KMS-11 (cell line): ENCODE data around the gene BAG1.

ENCODE experiments used
- H2AFZ ChIP-seq: fragments of 200-600 bp; sonication (generic); 2 replicates; pipeline ENCODE4 v1.6.1; 2016; ENCODE audit warnings: antibody characterized with exemption, mixed run types, low read depth
- H3K27ac ChIP-seq: fragments of 200-600 bp; sonication (generic); 2 replicates; pipeline ENCODE4 v1.6.1; 2016; ENCODE audit warnings: mild to moderate bottlenecking, mixed run types
- H3K27me3 ChIP-seq: fragments of 200-600 bp; sonication (generic); 2 replicates; pipeline ENCODE4 v1.6.1; 2017; ENCODE audit warnings: mild to moderate bottlenecking, low read depth, mixed run types, moderate library complexity; ENCODE audit not compliant: insufficient read depth
- H3K36me3 ChIP-seq: fragments of 200-600 bp; sonication (generic); 2 replicates; pipeline ENCODE4 v1.6.1; 2017; ENCODE audit warnings: mild to moderate bottlenecking, mixed run types; ENCODE audit not compliant: insufficient read depth
- H3K4me1 ChIP-seq: fragments of 200-600 bp; sonication (generic); 2 replicates; pipeline ENCODE4 v1.6.1; 2016; ENCODE audit warnings: mild to moderate bottlenecking, low read depth, mixed run types; ENCODE audit not compliant: poor library complexity, severe bottlenecking
- H3K4me2 ChIP-seq: fragments of 200-600 bp; sonication (generic); 2 replicates; pipeline ENCODE4 v1.7.0; 2016; ENCODE audit warnings: mild to moderate bottlenecking, mixed run types
- H3K4me3 ChIP-seq: fragments of 200-600 bp; sonication (generic); IDR thresholded peaks from 2 replicates; pipeline ENCODE4 v1.6.1; 2017; ENCODE audit warnings: low read depth, low read length, mixed read lengths; ENCODE audit not compliant: insufficient read depth
- H3K79me2 ChIP-seq: fragments of 200-600 bp; sonication (generic); 2 replicates; pipeline ENCODE4 v1.6.1; 2016; ENCODE audit warnings: low read depth, mixed run types; ENCODE audit not compliant: insufficient read depth
- H3K9ac ChIP-seq: fragments of 200-600 bp; sonication (generic); 2 replicates; pipeline ENCODE4 v1.6.1; 2016; ENCODE audit warnings: mild to moderate bottlenecking, mixed run types
- H4K20me1 ChIP-seq: fragments of 200-600 bp; sonication (generic); 2 replicates; pipeline ENCODE4 v1.6.1; 2016; ENCODE audit warnings: mild to moderate bottlenecking, mixed run types; ENCODE audit not compliant: insufficient read depth
- TF ChIP-seq, protein P1 (sequence below): fragments of 200-600 bp; sonication (generic); conservative IDR thresholded peaks from 2 replicates; pipeline ENCODE4 v1.6.1; 2017; ENCODE audit warnings: low read depth, mild to moderate bottlenecking, antibody characterized with exemption, low read length, moderate library complexity, mixed read lengths

BAG1 gene

DNA sequence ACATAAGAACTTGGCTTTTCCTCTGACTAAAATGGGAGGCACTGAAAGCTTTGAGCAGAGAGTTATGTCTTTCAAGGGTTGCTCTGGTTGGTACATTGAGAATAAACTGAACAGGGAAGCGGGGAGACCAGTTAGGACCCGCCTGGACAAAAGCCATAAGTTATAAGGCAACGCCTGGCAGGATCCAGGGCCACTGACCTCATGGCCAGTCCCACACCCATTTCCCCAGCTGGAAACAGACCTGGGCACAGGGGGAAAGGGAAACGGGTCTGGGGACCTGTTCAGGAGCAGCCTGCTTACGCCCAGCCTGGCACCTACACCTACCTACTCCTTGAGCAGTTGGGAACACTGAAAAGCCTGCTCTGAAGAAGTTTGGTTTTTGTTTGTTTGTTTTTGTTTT, 23.2 kb downstream of the BAG1 start:
- Histone ChIP-seq H3K27me3 (no peaks in the 10 kb centered on the region), H3K27ac (no peak overlapping the region), H3K4me3 (no peak overlapping the region), H3K9ac (no peak overlapping the region), H4K20me1 (no peaks in the 10 kb centered on the region), H3K4me1 (no peaks in the 10 kb centered on the region), H2AFZ (no peak overlapping the region), H3K79me2 (no peaks in the 10 kb centered on the region), H3K4me2 (no peak overlapping the region), H3K36me3 (no peaks in the 10 kb centered on the region)
- TF ChIP-seq, protein P1, sequence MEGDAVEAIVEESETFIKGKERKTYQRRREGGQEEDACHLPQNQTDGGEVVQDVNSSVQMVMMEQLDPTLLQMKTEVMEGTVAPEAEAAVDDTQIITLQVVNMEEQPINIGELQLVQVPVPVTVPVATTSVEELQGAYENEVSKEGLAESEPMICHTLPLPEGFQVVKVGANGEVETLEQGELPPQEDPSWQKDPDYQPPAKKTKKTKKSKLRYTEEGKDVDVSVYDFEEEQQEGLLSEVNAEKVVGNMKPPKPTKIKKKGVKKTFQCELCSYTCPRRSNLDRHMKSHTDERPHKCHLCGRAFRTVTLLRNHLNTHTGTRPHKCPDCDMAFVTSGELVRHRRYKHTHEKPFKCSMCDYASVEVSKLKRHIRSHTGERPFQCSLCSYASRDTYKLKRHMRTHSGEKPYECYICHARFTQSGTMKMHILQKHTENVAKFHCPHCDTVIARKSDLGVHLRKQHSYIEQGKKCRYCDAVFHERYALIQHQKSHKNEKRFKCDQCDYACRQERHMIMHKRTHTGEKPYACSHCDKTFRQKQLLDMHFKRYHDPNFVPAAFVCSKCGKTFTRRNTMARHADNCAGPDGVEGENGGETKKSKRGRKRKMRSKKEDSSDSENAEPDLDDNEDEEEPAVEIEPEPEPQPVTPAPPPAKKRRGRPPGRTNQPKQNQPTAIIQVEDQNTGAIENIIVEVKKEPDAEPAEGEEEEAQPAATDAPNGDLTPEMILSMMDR, result no peak

DNA sequence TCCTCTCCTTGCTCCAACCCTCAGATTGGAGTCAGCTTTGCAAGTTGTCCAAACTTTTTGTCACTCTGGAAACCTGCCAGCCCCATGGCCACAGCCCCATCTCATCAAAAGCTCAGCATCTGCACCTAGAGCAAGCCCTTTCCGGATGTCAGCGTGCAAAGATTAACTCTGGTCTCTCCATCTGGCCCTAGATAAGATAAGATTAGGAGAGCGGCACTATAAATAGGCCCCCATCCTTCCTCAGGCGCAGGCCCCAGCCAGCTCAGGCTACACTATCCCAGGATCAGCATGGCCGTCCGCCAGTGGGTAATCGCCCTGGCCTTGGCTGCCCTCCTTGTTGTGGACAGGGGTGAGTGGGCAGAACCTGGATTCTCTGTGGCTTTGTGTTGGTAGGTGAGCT, 24.6 kb downstream of the BAG1 start, which contains the start of gene SPINK4:
TSS of gene SPINK4 (plus strand) at position 247 of the 400 bp plus-strand sequence. CDS start at position 289, 42 bp downstream.
- no peak within 1 kb of the TSS for H3K9ac ChIP-seq
- no peaks in the 10 kb centered on the region for H3K27me3 ChIP-seq
- no peak within 1 kb of the TSS for H3K4me3 ChIP-seq
- no peak within 1 kb of the TSS for H2AFZ ChIP-seq
- no peaks in the 10 kb centered on the region for H3K36me3 ChIP-seq
- TF ChIP-seq, protein P1, result no peak
- H3K27ac ChIP-seq, result no peak within 1 kb of the TSS
- H3K4me2 ChIP-seq, result no peak within 1 kb of the TSS
- H3K4me1 ChIP-seq, result no peaks in the 10 kb centered on the region
- H4K20me1 ChIP-seq, result no peaks in the 10 kb centered on the region
- no peaks in the 10 kb centered on the region for H3K79me2 ChIP-seq

- no peak overlapping the region for H3K9ac ChIP-seq
- no peaks in the 10 kb centered on the region for H4K20me1 ChIP-seq
- H3K4me3 ChIP-seq, result no peak overlapping the region
- no peaks in the 10 kb centered on the region for H3K4me1 ChIP-seq
- no peak overlapping the region for H3K4me2 ChIP-seq
- no peaks in the 10 kb centered on the region for H3K79me2 ChIP-seq
- no peak overlapping the region for H2AFZ ChIP-seq
- H3K27me3 ChIP-seq, result no peaks in the 10 kb centered on the region
- TF ChIP-seq, protein P1, result no peak
- H3K36me3 ChIP-seq, result no peaks in the 10 kb centered on the region
- no peak overlapping the region for H3K27ac ChIP-seq
Observed at GRCh38 chr9:33236571-33236970, 27.9 kb downstream of the BAG1 start.

GRCh38 chr9:33234511-33235467, 29.7 kb downstream of the BAG1 start:
- TF ChIP-seq, protein P1, result no peak
- no peaks in the 10 kb centered on the region for H3K4me1 ChIP-seq
- no peak overlapping the region for H3K9ac ChIP-seq
- no peaks in the 10 kb centered on the region for H3K79me2 ChIP-seq
- H3K27ac ChIP-seq, result no peak overlapping the region
- no peak overlapping the region for H3K4me2 ChIP-seq
- no peaks in the 10 kb centered on the region for H3K36me3 ChIP-seq
- H4K20me1 ChIP-seq, result no peaks in the 10 kb centered on the region
- no peaks in the 10 kb centered on the region for H3K27me3 ChIP-seq
- H3K4me3 ChIP-seq, result no peak overlapping the region
- no peak overlapping the region for H2AFZ ChIP-seq
